ENCODE results near the gene NOSTRIN. TPM values are rescaled to one million over a fixed set of nuclear protein-coding genes. Genes with fewer than 3 reads are reported as not detected.
"Not testable (repeated sequence)": the region's sequence is repeated elsewhere in the genome, so short reads cannot be mapped to it uniquely, and the experiment has no call there.

The NOSTRIN gene
- polyA plus RNA-seq, 5 donors, result 32.6 to 54.7 (median 39.0) TPM

- DNase-seq, result no peak
These were observed 72.1 kb downstream of the NOSTRIN start for GRCh38 chr2:168874368-168875054.

- DNase-seq, result not testable (repeated sequence)
These were observed 79.7 kb downstream of the NOSTRIN start for GRCh38 chr2:168882163-168882562.

- no peak for DNase-seq
These were observed 82.5 kb downstream of the NOSTRIN start for GRCh38 chr2:168884975-168885374.

GRCh38 chr2:168889635-168890005, 87.2 kb downstream of the NOSTRIN start:
- no peak for DNase-seq

GRCh38 chr2:168890006-168890782, 87.8 kb downstream of the NOSTRIN start, which contains the start of gene SPC25:
TSS of gene SPC25 (minus strand) at chr2:168890430. CDS start at chr2:168889519, 911 bp downstream.
- DNase-seq, result peak; percentile 81 to 89

GRCh38 chr2:168892327-168892726, 89.9 kb downstream of the NOSTRIN start:
- DNase-seq, result no peak

- DNase-seq, result no peak
These were observed 91.7 kb downstream of the NOSTRIN start for GRCh38 chr2:168894101-168894500.

- DNase-seq, result no peak
These were observed 92.3 kb downstream of the NOSTRIN start for GRCh38 chr2:168894720-168895119.

GRCh38 chr2:168895771-168896170, 93.3 kb downstream of the NOSTRIN start:
- DNase-seq, result no peak

- DNase-seq, result no peak
These were observed 94.3 kb downstream of the NOSTRIN start for GRCh38 chr2:168896783-168897182.

GRCh38 chr2:168897449-168897848, 95.0 kb downstream of the NOSTRIN start:
- no peak for DNase-seq

GRCh38 chr2:168901003-168901402, 98.6 kb downstream of the NOSTRIN start, which contains the start of gene G6PC2:
TSS of gene G6PC2 (plus strand) at chr2:168901291. CDS start at chr2:168901332, 41 bp downstream.
- no peak for DNase-seq

- DNase-seq, result no peak
These were observed 101.5 kb downstream of the NOSTRIN start for GRCh38 chr2:168903888-168904287.

- DNase-seq, result no peak
These were observed 101.9 kb downstream of the NOSTRIN start for GRCh38 chr2:168904358-168904757.

GRCh38 chr2:168907940-168908662, 105.7 kb downstream of the NOSTRIN start:
- DNase-seq, result no peak

GRCh38 chr2:168910330-168910729, 107.9 kb downstream of the NOSTRIN start:
- no peak for DNase-seq

- no peak for DNase-seq
These were observed 110.0 kb downstream of the NOSTRIN start for GRCh38 chr2:168912466-168912865.

- no peak for DNase-seq
These were observed 110.5 kb downstream of the NOSTRIN start for GRCh38 chr2:168912901-168913369.

- no peak for DNase-seq
These were observed 111.1 kb downstream of the NOSTRIN start for GRCh38 chr2:168913495-168913894.

All from right lung (tissue), 5 donors.